Lung (tissue), 12 donors: ENCODE measurements around the gene SET. TPM values are rescaled to one million over a fixed set of nuclear protein-coding genes. Genes with fewer than 3 reads are reported as not detected.

Source experiments
- ATAC-seq: fragments of 200-7000 bp; cut with Tn5 transposase; one replicate; pipeline ENCODE4 v1.9.1; 2020; ENCODE audit warnings: moderate number of reproducible peaks; ENCODE audit not compliant: insufficient read depth, low FRiP score
- DNase-seq, 3 donors: peaks; one replicate each; pipeline ENCODE4 v3.0.0-alpha.2; 2013 to 2017
- H3K27ac ChIP-seq, 2 donors: one replicate each; pipeline ENCODE4 v1.5.1; 2013; ENCODE audit warnings: mild to moderate bottlenecking in 2 of 2, moderate library complexity in 2 of 2, control low read depth in 1 of 2, inconsistent platforms in 1 of 2, low read depth in 1 of 2, low read length in 1 of 2
- H3K27me3 ChIP-seq, 3 donors: one replicate each; pipeline ENCODE4 v1.5.1; 2013; ENCODE audit warnings: low read length in 2 of 3; ENCODE audit not compliant: control insufficient read depth in 3 of 3, insufficient read depth in 3 of 3
- H3K36me3 ChIP-seq, 4 donors: one replicate each; pipeline ENCODE4 v1.5.1; 2013; ENCODE audit warnings: low read length in 4 of 4, mild to moderate bottlenecking in 1 of 4, moderate library complexity in 1 of 4; ENCODE audit not compliant: control insufficient read depth in 4 of 4, insufficient read depth in 4 of 4
- H3K4me1 ChIP-seq, 5 donors: one replicate each; pipeline ENCODE4 v1.5.1; 2013; ENCODE audit warnings: low read length in 5 of 5, mild to moderate bottlenecking in 2 of 5, moderate library complexity in 1 of 5; ENCODE audit not compliant: control insufficient read depth in 5 of 5, insufficient read depth in 5 of 5
- H3K4me3 ChIP-seq: one replicate; pipeline ENCODE4 v1.5.1; 2013; ENCODE audit warnings: mild to moderate bottlenecking, control low read depth, moderate library complexity
- H3K9ac ChIP-seq, 2 donors: one replicate each; pipeline ENCODE4 v1.5.1; 2013; ENCODE audit warnings: low read length in 2 of 2, control low read depth in 1 of 2; ENCODE audit not compliant: insufficient read depth in 1 of 2
- H3K9me3 ChIP-seq, 4 donors: one replicate each; pipeline ENCODE4 v1.5.1; 2013; ENCODE audit warnings: low read length in 3 of 4, mild to moderate bottlenecking in 1 of 4, moderate library complexity in 1 of 4; ENCODE audit not compliant: control insufficient read depth in 4 of 4, insufficient read depth in 3 of 4
- CTCF ChIP-seq: IDR thresholded peaks from 2 replicates; pipeline ENCODE4 v1.5.1; 2012; ENCODE audit warnings: mild to moderate bottlenecking; ENCODE audit errors: control extremely low read depth, extremely low read depth
- WGBS, 2 donors: extraction: QIAGEN DNeasy Blood & Tissue Kit; methylation state at CpG; one replicate each; pipeline ENCODE4 v1.1.7; 2013; 5-methylcytosine and 5-hydroxymethylcytosine counted together
- polyA plus RNA-seq, 2 donors: library from polyadenylated mRNA; stranded (reverse); fragments of 200-250 nt; gene quantifications; one replicate each; pipeline ENCODE4 v1.2.1, GENCODE V29; 2013
- total RNA-seq, 2 donors: library from RNA; depleted of rRNA in 1 of 2; stranded (reverse); fragments of >200 nt in 1 of 2; gene quantifications; one replicate each; pipeline ENCODE4 v1.2.1, GENCODE V29; 2014 to 2021
- donor health status: control.
- donor health status: control.
- donor health status: Bipolar disorder and iron deficiency.
- donor health status: healthy.
- donor health status: DM: yes; HTN: yes; CAD: no.

The SET gene
- total and polyA plus RNA-seq, 4 donors, result 98.0 to 364 (median 189) TPM

GRCh38 chr9:128715436-128715750 is 26.4 kb downstream of the SET start:
- DNase-seq, result no peak
- Histone ChIP-seq H3K36me3 (peaks cover 0 to 16% (median 2%) of the 10 kb centered on the region in 4 donors), H3K27me3 (no peaks in the 10 kb centered on the region), H3K4me3 (no peak overlapping the region), H3K27ac (no peak overlapping the region), H3K4me1 (no peaks in the 10 kb centered on the region), H3K9ac (no peak overlapping the region), H3K9me3 (no peaks in the 10 kb centered on the region)
- TF ChIP-seq CTCF, result no peak
- 90 to 91% methylated on average over 6 of the region's 6 CpGs for WGBS, 2 donors
- no peak for ATAC-seq

GRCh38 chr9:128716581-128717254 is 27.7 kb downstream of the SET start:
- Histone ChIP-seq H3K27me3 (no peaks in the 10 kb centered on the region), H3K9me3 (no peaks in the 10 kb centered on the region), H3K4me3 (no peak overlapping the region), H3K4me1 (no peaks in the 10 kb centered on the region), H3K27ac (no peak overlapping the region), H3K36me3 (peaks cover 0 to 26% (median 2%) of the 10 kb centered on the region in 4 donors), H3K9ac (no peak overlapping the region)
- DNase-seq, result no peak
- no peak for TF ChIP-seq CTCF
- no peak for ATAC-seq
- WGBS, 2 donors, result 93 to 97% methylated on average over 7 of the region's 7 CpGs

GRCh38 chr9:128718047-128718446 is 29.0 kb downstream of the SET start:
- no peak for TF ChIP-seq CTCF
- Histone ChIP-seq H3K36me3 (peaks cover 0 to 24% (median 2%) of the 10 kb centered on the region in 4 donors), H3K27me3 (no peaks in the 10 kb centered on the region), H3K4me1 (no peaks in the 10 kb centered on the region), H3K27ac (no peak overlapping the region), H3K4me3 (no peak overlapping the region), H3K9me3 (no peaks in the 10 kb centered on the region), H3K9ac (no peak overlapping the region)
- WGBS, 2 donors, result 90 to 94% methylated on average over 8 of the region's 8 CpGs
- DNase-seq, result no peak
- no peak for ATAC-seq

- H3K36me3 ChIP-seq, result peaks cover 0 to 22% (median 2%) of the 10 kb centered on the region in 4 donors
- no peak overlapping the region for H3K4me3 ChIP-seq
- WGBS, 2 donors, result 95 to 96% methylated on average over 5 of the region's 5 CpGs
- no peaks in the 10 kb centered on the region for H3K27me3 ChIP-seq
- no peak for DNase-seq
- no peak overlapping the region for H3K9ac ChIP-seq
- no peaks in the 10 kb centered on the region for H3K4me1 ChIP-seq
- no peak for ATAC-seq
- no peak for TF ChIP-seq CTCF
- H3K9me3 ChIP-seq, result no peaks in the 10 kb centered on the region
- H3K27ac ChIP-seq, result no peak overlapping the region
Observed at GRCh38 chr9:128718475-128718874, 29.5 kb downstream of the SET start.
